HG03439 (cell line): ENCODE measurements around the gene DEFB112.

Experiments
- ATAC-seq: cut with Tn5 transposase; IDR thresholded peaks from one replicate; pipeline ENCODE4 v1.9.1; 2021; ENCODE audit warnings: mild to moderate bottlenecking, moderate library complexity; ENCODE audit not compliant: unreplicated experiment

The DEFB112 gene

GRCh38 chr6:50003139-50003538 lies 46.6 kb downstream of the DEFB112 start:
- ATAC-seq: no peak

GRCh38 chr6:49995278-49995677 lies 54.5 kb downstream of the DEFB112 start:
- no peak for ATAC-seq
